PFSK-1 (cell line): ENCODE measurements around the gene CLCN7.

Experiments
- FOXP2 ChIP-seq: optimal IDR thresholded peaks from 2 replicates; pipeline ENCODE3; 2011; ENCODE audit warnings: borderline replicate concordance, control low read depth, inconsistent platforms; ENCODE audit not compliant: insufficient read depth; ENCODE audit errors: extremely low read length, extremely low read depth
- POLR2AphosphoS5 ChIP-seq: IDR thresholded peaks from 2 replicates; pipeline ENCODE4 v1.6.1; 2012; ENCODE audit warnings: low read depth, mild to moderate bottlenecking, control low read depth, low read length, moderate library complexity

CLCN7 gene

GRCh38 chr16:1397779-1398178 lies 77.0 kb downstream of the CLCN7 start:
- TF ChIP-seq POLR2AphosphoS5 (no peak), FOXP2 (no peak)

- TF ChIP-seq FOXP2: no peak
These were observed 79.3 kb downstream of the CLCN7 start for GRCh38 chr16:1395444-1396031.
